H1 (cell line): Measurements from ENCODE around the gene CAST.

Experiments used
- EP300 ChIP-seq, 2 experiments: IDR thresholded peaks; 1 replicate in 1 of 2; 2 replicates in 1 of 2; pipeline ENCODE4 v1.6.1; 2011 to 2012; ENCODE audit warnings: low read depth in 2 of 2, low read length in 2 of 2, mild to moderate bottlenecking in 2 of 2, borderline replicate concordance in 1 of 2, inconsistent platforms in 1 of 2, moderate library complexity in 1 of 2
- HDAC6 ChIP-seq: IDR thresholded peaks from one replicate; pipeline ENCODE4 v1.7.1; 2012; ENCODE audit warnings: low read depth, mild to moderate bottlenecking, inconsistent platforms, low read length, moderate library complexity
- POLR2A ChIP-seq, 2 experiments: IDR thresholded peaks; 1 replicate in 1 of 2; 2 replicates in 1 of 2; pipeline ENCODE4 v1.6.1; 2011; ENCODE audit warnings: low read depth in 2 of 2, low read length in 2 of 2, mild to moderate bottlenecking in 2 of 2; ENCODE audit errors: control extremely low read depth in 1 of 2
- SAP30 ChIP-seq: fragments of 300-600 bp; sonication (generic); IDR thresholded peaks from 2 replicates; pipeline ENCODE4 v1.7.1; 2012; ENCODE audit warnings: low read length, moderate library complexity, mild to moderate bottlenecking, inconsistent platforms; ENCODE audit not compliant: insufficient read depth, insufficient replicate concordance
- SIN3A ChIP-seq, 2 experiments: IDR thresholded peaks in 1 of 2; conservative IDR thresholded peaks in 1 of 2; 2 replicates each; pipeline ENCODE4 v1.6.1; 2011 to 2012; ENCODE audit warnings: low read length in 2 of 2, improper control_type of control experiment in 1 of 2, low read depth in 1 of 2, mild to moderate bottlenecking in 1 of 2
- TAF1 ChIP-seq: IDR thresholded peaks from 2 replicates; pipeline ENCODE4 v1.6.1; 2011; ENCODE audit warnings: mild to moderate bottlenecking, low read depth, low read length
- YY1 ChIP-seq: IDR thresholded peaks from 2 replicates; pipeline ENCODE4 v1.6.1; 2011; ENCODE audit warnings: low read depth, mild to moderate bottlenecking, low read length
- ZNF274 ChIP-seq: IDR thresholded peaks from 2 replicates; pipeline ENCODE4 v1.7.0; 2012; ENCODE audit warnings: low read length, borderline replicate concordance; ENCODE audit errors: extremely low read depth
- TF ChIP-seq, protein P1 (sequence below), 3 experiments: IDR thresholded peaks; 1 replicate in 2 of 3; 2 replicates in 1 of 3; pipeline versions ENCODE4 v1.5.1 to v1.6.1; 2011; ENCODE audit warnings: low read length in 3 of 3, mild to moderate bottlenecking in 3 of 3, inconsistent platforms in 2 of 3, low read depth in 1 of 3, moderate library complexity in 1 of 3; ENCODE audit not compliant: insufficient read depth in 1 of 3; ENCODE audit errors: control extremely low read depth in 1 of 3

- no peak for TF ChIP-seq SIN3A (conservative IDR thresholded peaks at IDR 0.05 in 1 of 2, IDR thresholded peaks at IDR 0.05 in 1 of 2; ENCODE audit: low read depth in 1 of 2, low read length in 2 of 2)
- no peak for TF ChIP-seq ZNF274
- TF ChIP-seq, protein P1, sequence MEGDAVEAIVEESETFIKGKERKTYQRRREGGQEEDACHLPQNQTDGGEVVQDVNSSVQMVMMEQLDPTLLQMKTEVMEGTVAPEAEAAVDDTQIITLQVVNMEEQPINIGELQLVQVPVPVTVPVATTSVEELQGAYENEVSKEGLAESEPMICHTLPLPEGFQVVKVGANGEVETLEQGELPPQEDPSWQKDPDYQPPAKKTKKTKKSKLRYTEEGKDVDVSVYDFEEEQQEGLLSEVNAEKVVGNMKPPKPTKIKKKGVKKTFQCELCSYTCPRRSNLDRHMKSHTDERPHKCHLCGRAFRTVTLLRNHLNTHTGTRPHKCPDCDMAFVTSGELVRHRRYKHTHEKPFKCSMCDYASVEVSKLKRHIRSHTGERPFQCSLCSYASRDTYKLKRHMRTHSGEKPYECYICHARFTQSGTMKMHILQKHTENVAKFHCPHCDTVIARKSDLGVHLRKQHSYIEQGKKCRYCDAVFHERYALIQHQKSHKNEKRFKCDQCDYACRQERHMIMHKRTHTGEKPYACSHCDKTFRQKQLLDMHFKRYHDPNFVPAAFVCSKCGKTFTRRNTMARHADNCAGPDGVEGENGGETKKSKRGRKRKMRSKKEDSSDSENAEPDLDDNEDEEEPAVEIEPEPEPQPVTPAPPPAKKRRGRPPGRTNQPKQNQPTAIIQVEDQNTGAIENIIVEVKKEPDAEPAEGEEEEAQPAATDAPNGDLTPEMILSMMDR (IDR thresholded peaks at IDR 0.05; ENCODE audit: control extremely low read depth in 1 of 3, insufficient read depth in 1 of 3, low read depth in 1 of 3, low read length in 3 of 3): no peak
- no peak for TF ChIP-seq POLR2A (IDR thresholded peaks at IDR 0.05; ENCODE audit: control extremely low read depth in 1 of 2, low read depth in 2 of 2, low read length in 2 of 2)
- TF ChIP-seq YY1: no peak
- TF ChIP-seq TAF1: no peak
- TF ChIP-seq SAP30: no peak
- TF ChIP-seq EP300 (IDR thresholded peaks at IDR 0.05; ENCODE audit: borderline replicate concordance in 1 of 2, low read depth in 2 of 2, low read length in 2 of 2): no peak
- TF ChIP-seq HDAC6: no peak
These were observed 118.5 kb downstream of the CAST start for GRCh38 chr5:96780626-96781025.
